Thymus (tissue), 11 donors: Measurements from ENCODE around the gene SREK1. TPM values are rescaled to one million over a fixed set of nuclear protein-coding genes. Genes with fewer than 3 reads are reported as not detected.
"Not testable (repeated sequence)": the region's sequence is repeated elsewhere in the genome, so short reads cannot be mapped to it uniquely, and the experiment has no call there.

Source experiments
- DNase-seq, 9 donors: peaks; one replicate each; pipeline ENCODE4 v3.0.0-alpha.2; 2013; ENCODE audit warnings: low spot score in 9 of 9, low read depth in 6 of 9, missing footprints in 1 of 9
- H3K27ac ChIP-seq, 2 donors: one replicate each; pipeline ENCODE4 v1.5.1; 2013; ENCODE audit warnings: control low read depth in 1 of 2, low read depth in 1 of 2, low read length in 1 of 2, mild to moderate bottlenecking in 1 of 2, moderate library complexity in 1 of 2
- H3K27me3 ChIP-seq, 2 donors: one replicate each; pipeline ENCODE4 v1.5.1; 2013; ENCODE audit warnings: low read length in 1 of 2; ENCODE audit not compliant: control insufficient read depth in 2 of 2, insufficient read depth in 1 of 2
- H3K36me3 ChIP-seq, 2 donors: one replicate each; pipeline ENCODE4 v1.5.1; 2013; ENCODE audit warnings: low read length in 1 of 2, mild to moderate bottlenecking in 1 of 2, moderate library complexity in 1 of 2; ENCODE audit not compliant: control insufficient read depth in 2 of 2, insufficient read depth in 2 of 2
- H3K4me1 ChIP-seq, 2 donors: one replicate each; pipeline ENCODE4 v1.5.1; 2013; ENCODE audit warnings: low read length in 2 of 2; ENCODE audit not compliant: control insufficient read depth in 2 of 2, insufficient read depth in 2 of 2
- H3K4me3 ChIP-seq, 2 donors: one replicate each; pipeline ENCODE4 v1.5.1; 2013; ENCODE audit warnings: low read length in 2 of 2, control low read depth in 1 of 2, mild to moderate bottlenecking in 1 of 2
- H3K9me3 ChIP-seq, 2 donors: one replicate each; pipeline ENCODE4 v1.5.1; 2013; ENCODE audit warnings: low read length in 1 of 2, mild to moderate bottlenecking in 1 of 2; ENCODE audit not compliant: control insufficient read depth in 2 of 2, insufficient read depth in 1 of 2
- WGBS: extraction: QIAGEN DNeasy Blood & Tissue Kit; methylation state at CpG from one replicate; pipeline ENCODE4 v1.1.7; 2013; 5-methylcytosine and 5-hydroxymethylcytosine counted together
- polyA plus RNA-seq: library from polyadenylated mRNA; stranded (reverse); fragments of 200-250 nt; gene quantifications from one replicate; pipeline ENCODE4 v1.2.3, GENCODE V29; 2013
- total RNA-seq: library from RNA; stranded (reverse); fragments of 120-200 nt; gene quantifications from one replicate; pipeline ENCODE4 v1.2.4, GENCODE V29; 2013
- donor health status: healthy.

Gene SREK1
- total and polyA plus RNA-seq, 2 donors: 59.4 to 73.2 TPM

GRCh38 chr5:66134407-66134861 lies 9.7 kb upstream of the SREK1 start:
- Histone ChIP-seq H3K27me3 (no peaks in the 10 kb centered on the region), H3K27ac (no peak overlapping the region), H3K4me1 (no peaks in the 10 kb centered on the region), H3K36me3 (no peaks in the 10 kb centered on the region), H3K9me3 (no peaks in the 10 kb centered on the region), H3K4me3 (no peak overlapping the region)
- no peak for DNase-seq
- 93% methylated on average over 1 of the region's 1 CpG for WGBS

- H3K4me3 ChIP-seq: no peak overlapping the region
- no peaks in the 10 kb centered on the region for H3K4me1 ChIP-seq
- DNase-seq: no peak
- no peaks in the 10 kb centered on the region for H3K36me3 ChIP-seq
- WGBS: 97% methylated on average over 2 of the region's 2 CpGs
- no peaks in the 10 kb centered on the region for H3K27me3 ChIP-seq
- no peaks in the 10 kb centered on the region for H3K9me3 ChIP-seq
- H3K27ac ChIP-seq: no peak overlapping the region
Observed at GRCh38 chr5:66136053-66136452, 8.0 kb upstream of the SREK1 start.

GRCh38 chr5:66136944-66137343 lies 7.2 kb upstream of the SREK1 start:
- H3K27me3 ChIP-seq, H3K36me3 ChIP-seq, H3K27ac ChIP-seq, H3K9me3 ChIP-seq, H3K4me1 ChIP-seq, DNase-seq, H3K4me3 ChIP-seq: not testable (repeated sequence)
- WGBS: 78% methylated on average over 3 of the region's 3 CpGs

- H3K4me3 ChIP-seq: no peak overlapping the region
- WGBS: 74% methylated on average over 1 of the region's 1 CpG
- DNase-seq: no peak
- H3K9me3 ChIP-seq: no peaks in the 10 kb centered on the region
- H3K4me1 ChIP-seq: peaks cover 4 to 5% of the 10 kb centered on the region in 2 donors
- no peaks in the 10 kb centered on the region for H3K36me3 ChIP-seq
- no peak overlapping the region for H3K27ac ChIP-seq
- no peaks in the 10 kb centered on the region for H3K27me3 ChIP-seq
Observed at GRCh38 chr5:66138637-66139317, 5.3 kb upstream of the SREK1 start.

GRCh38 chr5:66139318-66139712 lies 4.8 kb upstream of the SREK1 start:
- 98% methylated on average over 2 of the region's 2 CpGs for WGBS
- Histone ChIP-seq H3K4me3 (no peak overlapping the region), H3K36me3 (no peaks in the 10 kb centered on the region), H3K9me3 (no peaks in the 10 kb centered on the region), H3K4me1 (peaks cover 4 to 5% of the 10 kb centered on the region in 2 donors), H3K27ac (no peak overlapping the region), H3K27me3 (no peaks in the 10 kb centered on the region)
- DNase-seq: no peak

- WGBS: 40% methylated on average over 2 of the region's 2 CpGs
- H3K4me1 ChIP-seq: peaks cover 4 to 5% of the 10 kb centered on the region in 2 donors
- no peak for DNase-seq
- no peak overlapping the region for H3K4me3 ChIP-seq
- no peaks in the 10 kb centered on the region for H3K36me3 ChIP-seq
- no peak overlapping the region for H3K27ac ChIP-seq
- no peaks in the 10 kb centered on the region for H3K27me3 ChIP-seq
- no peaks in the 10 kb centered on the region for H3K9me3 ChIP-seq
Observed at GRCh38 chr5:66142417-66142816, 1.7 kb upstream of the SREK1 start.

- no peaks in the 10 kb centered on the region for H3K9me3 ChIP-seq
- no peaks in the 10 kb centered on the region for H3K27me3 ChIP-seq
- H3K4me3 ChIP-seq: peak overlapping the region; percentile 92
- 31% methylated on average over 16 of the region's 16 CpGs for WGBS
- peaks cover 4 to 5% of the 10 kb centered on the region in 2 donors for H3K4me1 ChIP-seq
- peak overlapping the region; percentile 98 to 100 for H3K27ac ChIP-seq
- no peaks in the 10 kb centered on the region for H3K36me3 ChIP-seq
- peak in 1 of 9 donors; percentile 63 for DNase-seq
Observed at GRCh38 chr5:66143473-66144073, 527 bp upstream of the SREK1 start.

GRCh38 chr5:66144834-66145390 lies 812 bp downstream of the SREK1 start:
- peaks cover 4 to 5% of the 10 kb centered on the region in 2 donors for H3K4me1 ChIP-seq
- peak in 2 of 9 donors; percentile 63 to 86 for DNase-seq
- no peaks in the 10 kb centered on the region for H3K36me3 ChIP-seq
- peak overlapping the region; percentile 98 to 100 for H3K27ac ChIP-seq
- under 1% methylated on average over 22 of the region's 22 CpGs for WGBS
- peak overlapping the region; percentile 92 for H3K4me3 ChIP-seq
- no peaks in the 10 kb centered on the region for H3K9me3 ChIP-seq
- no peaks in the 10 kb centered on the region for H3K27me3 ChIP-seq

GRCh38 chr5:66145737-66146136 lies 1.6 kb downstream of the SREK1 start:
- 80% methylated on average over 8 of the region's 8 CpGs for WGBS
- peak overlapping the region; percentile 19 to 92 for H3K4me3 ChIP-seq
- H3K27ac ChIP-seq: no peak overlapping the region

More at GRCh38 chr5:66145737-66146136, 1.6 kb downstream of the SREK1 start:
- no peaks in the 10 kb centered on the region for H3K9me3 ChIP-seq
- H3K4me1 ChIP-seq: peaks cover 4 to 5% of the 10 kb centered on the region in 2 donors
- no peak for DNase-seq
- H3K27me3 ChIP-seq: no peaks in the 10 kb centered on the region
- H3K36me3 ChIP-seq: no peaks in the 10 kb centered on the region
